GM21529 (cell line): ENCODE results near the gene TBKBP1.
"Not testable (repeated sequence)": the region's sequence is repeated elsewhere in the genome, so short reads cannot be mapped to it uniquely, and the experiment has no call there.

Source experiments
- ATAC-seq: cut with Tn5 transposase; IDR thresholded peaks from one replicate; pipeline ENCODE4 v1.9.1; 2021; ENCODE audit not compliant: unreplicated experiment

TBKBP1 gene

DNA sequence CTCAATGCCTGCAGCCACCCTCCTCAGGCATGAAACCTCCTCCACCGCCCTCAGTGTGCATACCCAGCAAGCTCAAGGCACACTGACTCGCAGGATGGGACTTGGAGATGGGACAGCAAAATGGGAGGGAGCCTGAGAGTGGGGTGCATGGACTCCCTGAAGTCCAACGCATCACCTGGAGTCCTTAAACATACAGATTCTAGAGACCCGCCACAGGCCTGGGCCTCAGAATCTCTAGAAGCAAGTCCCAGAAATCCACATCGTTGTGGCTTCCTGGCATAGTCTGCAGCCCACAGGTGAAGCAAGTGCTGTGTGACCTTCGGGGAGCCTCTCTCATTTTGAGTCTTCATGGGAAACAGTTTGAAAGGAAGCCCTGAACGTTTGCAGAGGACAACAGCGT, 35.5 kb downstream of the TBKBP1 start:
- no peak for ATAC-seq

DNA sequence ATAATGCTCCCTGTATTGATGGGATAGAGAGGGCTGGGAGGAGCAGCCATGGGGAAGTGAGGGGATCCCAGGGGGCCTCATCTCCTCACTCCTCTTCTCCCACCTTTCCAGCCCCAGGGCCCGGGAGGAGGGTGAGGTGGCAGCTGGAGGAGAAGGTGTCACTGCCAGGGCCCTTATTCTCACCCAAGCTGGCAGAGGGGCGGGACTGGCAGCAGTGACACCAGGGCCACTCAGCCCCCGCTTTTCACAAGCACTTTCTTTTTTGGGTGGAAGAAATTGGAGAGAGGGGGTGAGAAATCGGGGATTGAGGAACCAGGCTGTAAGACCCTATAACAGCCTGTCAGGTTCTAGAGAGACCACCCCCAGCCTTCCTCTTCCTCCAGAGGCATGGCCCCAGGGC, 36.7 kb downstream of the TBKBP1 start:
- ATAC-seq: no peak

DNA sequence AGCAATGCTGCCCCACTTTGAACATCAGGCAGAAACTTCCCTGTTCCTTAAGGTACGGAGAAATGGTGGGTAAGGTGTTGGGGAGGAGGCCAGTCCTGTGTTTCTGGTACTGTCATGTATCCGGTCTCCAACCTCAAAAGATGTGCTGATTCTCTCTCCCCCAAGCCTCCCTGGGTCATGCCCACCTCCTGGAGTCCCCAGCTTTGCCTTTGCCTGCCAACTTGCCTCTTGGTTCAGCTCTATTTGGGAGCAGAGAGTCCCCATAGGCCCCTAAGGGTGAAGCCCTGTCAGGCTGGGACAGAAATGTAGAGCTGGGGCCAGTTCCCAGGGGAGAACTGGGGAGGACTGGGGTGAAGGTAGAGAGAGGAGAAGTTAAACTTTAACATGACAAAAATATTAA, 37.4 kb downstream of the TBKBP1 start:
- ATAC-seq: no peak

DNA sequence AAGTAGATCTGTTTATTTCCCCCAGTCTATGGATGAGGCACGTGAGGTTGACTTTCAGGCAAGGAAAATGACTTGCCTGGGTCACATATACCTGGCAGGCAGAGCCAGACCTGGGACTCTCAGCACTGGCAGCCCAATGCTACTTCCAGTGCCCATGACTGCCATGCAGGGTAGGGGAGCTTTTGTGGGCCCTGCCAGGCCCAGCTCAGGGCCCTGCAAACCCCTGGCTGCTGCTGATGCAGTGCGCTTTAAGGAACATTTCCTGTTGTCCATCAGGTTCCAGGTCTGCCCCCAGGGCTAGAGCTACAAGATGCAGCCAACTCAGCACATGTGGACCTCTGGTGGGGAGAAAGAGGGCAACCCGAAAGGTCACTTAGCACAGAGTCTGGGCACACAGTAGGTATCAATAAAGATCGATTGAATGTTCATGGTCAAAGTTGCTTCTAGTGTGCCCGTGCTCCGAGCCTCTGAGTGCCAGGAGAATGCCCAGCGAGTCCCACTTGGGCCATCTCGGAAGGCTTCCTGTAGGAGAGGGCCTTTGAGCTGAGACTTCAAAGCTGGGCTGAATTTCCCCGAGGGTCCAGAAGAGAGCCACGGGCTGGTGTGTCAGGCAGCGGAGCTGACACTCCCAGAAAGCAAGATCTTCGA, 38.6 kb downstream of the TBKBP1 start:
- no peak for ATAC-seq

DNA sequence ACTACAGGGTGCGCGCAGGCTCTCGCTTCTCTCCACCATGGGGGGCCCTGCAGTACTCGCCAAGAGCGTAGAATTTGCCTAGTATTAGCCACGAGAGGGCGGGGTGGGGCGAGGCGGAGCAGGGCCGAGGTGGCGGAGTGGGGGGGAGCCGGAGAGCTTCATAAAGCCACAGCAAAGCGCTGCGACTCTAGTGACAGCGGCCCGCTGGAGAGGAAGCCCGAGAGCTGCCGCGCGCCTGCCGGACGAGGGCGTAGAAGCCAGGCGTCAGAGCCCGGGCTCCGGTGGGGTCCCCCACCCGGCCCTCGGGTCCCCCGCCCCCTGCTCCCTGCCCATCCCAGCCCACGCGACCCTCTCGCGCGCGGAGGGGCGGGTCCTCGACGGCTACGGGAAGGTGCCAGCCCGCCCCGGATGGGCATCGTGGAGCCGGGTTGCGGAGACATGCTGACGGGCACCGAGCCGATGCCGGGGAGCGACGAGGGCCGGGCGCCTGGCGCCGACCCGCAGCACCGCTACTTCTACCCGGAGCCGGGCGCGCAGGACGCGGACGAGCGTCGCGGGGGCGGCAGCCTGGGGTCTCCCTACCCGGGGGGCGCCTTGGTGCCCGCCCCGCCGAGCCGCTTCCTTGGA, 39.2 kb downstream of the TBKBP1 start, which contains the start of gene TBX21:
Gene TBX21, plus strand, starts transcription at position 190 of the 627 bp plus-strand sequence. Its CDS starts 219 bp downstream, at position 409.
- ATAC-seq: peak; percentile 68

DNA sequence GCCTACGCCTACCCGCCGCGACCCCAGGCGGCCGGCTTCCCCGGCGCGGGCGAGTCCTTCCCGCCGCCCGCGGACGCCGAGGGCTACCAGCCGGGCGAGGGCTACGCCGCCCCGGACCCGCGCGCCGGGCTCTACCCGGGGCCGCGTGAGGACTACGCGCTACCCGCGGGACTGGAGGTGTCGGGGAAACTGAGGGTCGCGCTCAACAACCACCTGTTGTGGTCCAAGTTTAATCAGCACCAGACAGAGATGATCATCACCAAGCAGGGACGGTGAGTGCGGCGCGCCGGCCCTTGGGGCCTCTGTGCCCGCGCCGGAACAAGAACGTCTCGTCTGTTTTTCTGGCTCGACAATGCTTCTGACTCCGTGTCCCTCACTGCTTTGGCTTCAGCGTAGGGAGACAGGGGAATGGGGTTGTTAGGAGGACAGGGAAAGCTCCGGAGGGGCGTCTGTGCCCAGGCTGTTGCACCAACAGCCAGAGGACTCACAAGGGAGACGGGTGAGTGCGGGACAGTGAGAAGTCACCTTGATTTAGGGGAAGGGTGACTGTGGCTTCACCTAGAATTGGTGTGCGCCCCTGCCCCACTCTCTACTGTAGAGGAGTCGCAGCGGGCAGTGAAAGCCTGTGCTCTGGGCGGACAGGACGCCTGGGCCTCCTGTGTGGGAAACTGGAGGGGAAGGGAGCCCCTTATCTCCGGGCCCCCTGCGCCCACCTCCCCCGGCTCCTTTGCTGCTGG, 39.9 kb downstream of the TBKBP1 start:
- peak; percentile 26 for ATAC-seq

DNA sequence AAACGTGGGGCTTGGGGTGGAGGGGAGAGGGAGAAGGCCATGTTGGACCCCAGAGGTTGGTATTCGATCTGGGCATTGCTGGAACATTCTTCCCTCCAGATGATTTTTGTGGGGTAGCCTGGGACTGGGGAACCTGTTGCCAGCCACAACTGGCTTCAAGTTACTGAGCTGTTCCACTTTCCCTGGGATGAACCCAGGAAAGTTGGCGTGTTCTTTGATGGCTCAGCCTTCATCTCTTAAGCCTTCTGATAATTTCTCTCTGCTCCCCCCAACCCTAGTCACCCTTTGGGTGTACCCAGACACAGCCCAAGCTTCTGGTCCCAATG, 41.1 kb downstream of the TBKBP1 start:
- no peak for ATAC-seq

DNA sequence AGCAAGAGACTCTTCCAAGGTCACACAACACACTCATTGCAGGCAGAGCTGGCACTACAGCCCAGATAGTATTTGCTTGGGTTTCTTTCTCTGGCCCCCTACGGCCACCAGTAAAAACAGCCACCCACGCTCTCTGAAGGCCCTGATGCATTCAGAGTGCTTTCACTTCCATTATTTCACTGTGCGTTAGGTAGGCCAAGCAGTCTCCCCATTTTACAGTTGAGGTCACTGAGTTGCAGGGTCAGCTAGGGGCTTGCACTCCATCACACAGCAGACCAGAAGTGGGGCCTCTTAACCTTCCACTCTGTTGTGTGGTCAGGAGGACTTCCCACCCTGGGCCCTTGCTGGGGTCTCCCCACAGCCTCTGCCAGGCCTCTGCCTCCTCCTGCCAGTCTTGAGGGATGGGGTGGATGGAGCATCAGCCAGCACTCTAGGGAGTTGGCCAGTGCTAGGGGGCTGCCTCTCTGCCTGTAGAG, 41.6 kb downstream of the TBKBP1 start:
- ATAC-seq: peak; percentile 53

DNA sequence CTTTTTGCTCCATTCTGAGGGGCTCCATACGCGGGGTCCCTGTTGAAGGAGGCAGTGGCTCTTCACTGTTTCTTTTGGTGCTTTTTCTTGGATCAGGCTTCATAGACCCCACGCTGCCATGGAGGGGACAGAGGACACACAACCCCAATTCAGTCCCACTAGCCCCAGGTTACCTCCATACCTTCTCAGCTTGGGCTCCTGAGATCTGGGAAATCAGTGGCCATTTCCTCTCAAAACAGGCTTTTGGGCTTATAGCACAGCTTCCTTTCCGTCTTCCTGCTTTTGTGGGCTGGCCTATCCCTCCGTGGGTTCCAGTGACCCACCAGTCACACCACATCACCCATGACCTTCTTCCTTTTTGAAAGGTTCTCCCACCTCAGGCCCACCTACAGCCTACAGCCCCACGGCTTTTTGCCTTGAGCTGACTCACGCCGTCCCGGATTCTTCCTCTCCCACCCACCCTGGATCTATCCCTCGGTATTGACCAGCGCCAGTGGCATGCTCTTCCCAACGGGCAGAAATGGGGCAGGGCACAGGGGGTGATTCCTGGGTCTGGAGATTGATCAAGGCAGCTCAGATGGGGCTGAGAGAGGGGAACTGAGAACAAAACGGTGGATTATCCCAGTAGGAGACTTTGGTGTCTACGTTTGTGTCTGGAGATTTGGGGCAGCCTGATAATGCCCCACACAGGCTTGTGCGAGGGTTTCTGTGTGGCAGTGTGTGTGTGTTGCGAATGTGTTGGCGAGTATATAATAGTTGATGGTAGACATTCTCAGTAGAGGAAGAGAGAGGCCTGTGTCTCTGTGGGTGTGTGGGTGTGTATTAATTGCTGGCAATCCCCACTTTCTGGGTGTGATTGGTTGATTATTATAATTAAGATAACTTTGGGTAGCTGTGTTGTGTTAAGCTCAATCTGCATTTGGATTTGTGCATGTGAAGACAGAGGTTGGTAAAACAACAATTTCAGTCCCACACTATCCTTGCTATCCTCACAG, 42.8 kb downstream of the TBKBP1 start:
- ATAC-seq: no peak

DNA sequence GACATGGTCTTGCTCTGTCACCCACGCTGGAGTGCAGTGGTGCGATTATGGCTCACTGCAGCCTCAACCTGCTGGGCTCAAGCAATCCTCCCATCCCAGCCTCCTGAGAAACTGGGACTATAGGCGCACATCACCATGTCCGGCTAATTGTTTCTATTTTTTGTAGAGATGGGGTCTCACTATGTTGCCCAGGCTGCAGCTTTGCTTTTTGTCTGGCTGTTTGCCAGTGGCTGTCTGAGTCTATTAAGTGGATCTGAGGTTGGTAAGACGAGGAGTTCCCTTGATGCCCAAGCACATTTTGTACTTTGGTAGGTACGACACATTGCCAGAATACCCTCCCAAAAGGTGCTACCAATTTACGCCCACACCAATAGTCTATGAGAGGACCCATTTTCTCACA, 44.2 kb downstream of the TBKBP1 start:
- no peak for ATAC-seq

DNA sequence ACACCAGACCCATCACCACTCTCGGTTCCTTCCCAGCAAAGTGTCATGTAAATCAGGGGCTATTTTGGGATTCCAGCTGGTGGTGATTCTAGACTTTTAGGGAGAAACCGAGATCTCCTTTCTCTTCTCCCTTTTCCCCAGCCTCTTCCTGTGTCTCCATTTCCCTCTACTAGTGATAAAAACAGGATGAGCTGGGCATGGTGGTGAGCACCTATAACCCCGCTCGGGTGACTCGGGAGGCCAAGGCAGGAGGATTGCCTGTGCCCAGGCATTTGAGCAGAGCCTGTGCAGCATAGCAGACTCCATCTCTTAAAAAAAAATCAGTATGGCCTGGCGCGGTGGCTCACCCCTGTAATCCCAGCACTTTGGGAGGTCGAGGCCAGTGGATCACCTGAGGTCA, 45.2 kb downstream of the TBKBP1 start:
- no peak for ATAC-seq

DNA sequence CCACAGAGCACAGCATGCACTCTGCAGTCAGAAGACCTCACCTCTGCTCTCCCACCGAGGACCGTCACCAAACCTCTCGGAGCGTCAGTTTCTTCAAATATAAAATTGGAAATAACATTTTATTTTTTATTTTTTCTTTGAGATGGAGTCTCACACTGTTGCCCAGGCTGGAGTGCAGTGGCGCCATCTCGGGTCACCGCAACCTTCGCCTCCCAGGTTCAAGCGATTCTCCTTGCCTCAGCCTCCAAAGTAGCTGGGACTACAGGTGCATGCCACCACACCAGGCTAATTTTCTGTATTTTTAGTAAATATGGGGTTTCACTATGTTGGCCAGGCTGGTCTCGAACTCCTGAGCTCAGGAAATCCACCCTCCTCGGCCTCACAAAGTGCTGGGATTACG, 46.0 kb downstream of the TBKBP1 start:
- not testable (repeated sequence) for ATAC-seq

DNA sequence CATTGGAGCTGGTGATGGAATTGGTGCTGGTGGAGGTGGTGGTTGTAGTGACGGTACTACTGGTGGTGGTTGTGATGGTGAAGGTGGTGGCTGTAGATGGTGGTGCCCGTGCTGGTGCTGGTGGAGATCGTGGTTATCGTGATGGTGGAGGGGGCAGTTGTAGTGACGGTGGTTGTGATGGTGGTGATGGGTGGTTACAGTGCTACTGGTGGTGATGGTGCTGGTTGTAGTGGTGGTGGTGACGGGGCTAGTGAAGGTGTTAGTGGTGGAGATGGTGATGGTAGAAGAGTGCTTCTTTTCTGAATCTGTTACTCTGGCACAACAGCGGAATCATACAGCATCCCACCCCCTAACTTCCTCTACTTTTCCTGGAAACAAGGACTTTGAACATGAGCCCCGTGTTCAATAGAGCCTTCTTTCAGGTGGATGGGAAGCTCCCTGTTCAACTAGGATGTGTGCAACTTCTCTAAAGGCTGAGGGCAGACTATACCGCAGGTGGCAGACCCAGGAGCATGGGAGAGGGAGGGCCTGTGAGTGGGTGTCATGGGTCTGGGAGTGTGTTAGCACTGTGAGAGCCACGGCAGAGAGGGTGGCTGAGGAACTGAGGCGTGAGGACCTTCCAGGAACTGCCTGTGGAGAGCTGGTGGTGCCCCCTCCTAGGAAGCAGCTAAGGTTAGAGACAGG, 47.3 kb downstream of the TBKBP1 start:
- ATAC-seq: no peak

DNA sequence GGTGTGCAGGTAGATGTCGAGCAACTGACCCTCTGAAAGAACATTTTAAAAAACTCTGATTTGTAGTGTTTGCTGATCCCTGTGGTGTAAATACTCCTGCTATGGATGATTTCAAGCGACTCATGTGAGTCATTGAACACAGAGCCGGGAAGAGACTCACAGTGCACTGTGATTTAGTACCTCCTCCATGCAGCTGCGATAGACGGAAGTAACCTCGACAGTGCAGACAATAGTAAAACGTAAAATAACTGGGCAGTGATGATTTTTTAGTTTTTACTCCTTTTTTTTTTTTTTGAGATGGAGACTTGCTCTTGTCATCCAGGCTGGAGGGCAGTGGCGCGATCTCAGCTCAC, 47.8 kb downstream of the TBKBP1 start:
- ATAC-seq: no peak

DNA sequence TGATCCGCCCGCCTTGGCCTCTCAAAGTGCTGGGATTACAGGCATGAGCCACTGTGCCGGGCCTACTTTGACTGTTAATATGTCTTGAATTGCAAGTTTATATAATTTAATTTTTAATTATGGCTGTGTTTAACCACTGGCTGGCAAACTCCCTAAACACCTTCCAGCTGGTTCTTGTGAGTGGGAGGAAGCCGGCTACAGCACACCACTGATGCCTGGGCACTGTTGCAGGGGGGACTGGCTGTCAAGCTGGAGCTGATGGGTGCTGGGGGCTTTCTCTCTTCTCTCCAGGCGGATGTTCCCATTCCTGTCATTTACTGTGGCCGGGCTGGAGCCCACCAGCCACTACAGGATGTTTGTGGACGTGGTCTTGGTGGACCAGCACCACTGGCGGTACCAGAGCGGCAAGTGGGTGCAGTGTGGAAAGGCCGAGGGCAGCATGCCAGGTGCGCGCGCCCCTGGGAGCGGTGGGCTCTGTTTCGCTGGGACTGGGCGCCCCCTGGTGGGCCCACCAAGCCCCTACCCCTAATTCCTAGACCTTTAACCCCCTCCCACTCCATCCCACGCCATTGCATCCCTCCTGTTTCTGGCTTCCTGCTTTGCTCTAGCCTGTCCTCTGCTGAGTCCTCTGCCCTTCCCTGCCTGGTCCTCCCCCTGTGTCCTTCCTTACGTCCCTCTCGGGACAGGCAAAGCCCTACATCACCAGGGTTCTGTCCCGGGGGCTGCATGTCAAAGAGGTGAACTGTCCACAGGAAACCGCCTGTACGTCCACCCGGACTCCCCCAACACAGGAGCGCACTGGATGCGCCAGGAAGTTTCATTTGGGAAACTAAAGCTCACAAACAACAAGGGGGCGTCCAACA, 48.6 kb downstream of the TBKBP1 start:
- ATAC-seq: no peak

DNA sequence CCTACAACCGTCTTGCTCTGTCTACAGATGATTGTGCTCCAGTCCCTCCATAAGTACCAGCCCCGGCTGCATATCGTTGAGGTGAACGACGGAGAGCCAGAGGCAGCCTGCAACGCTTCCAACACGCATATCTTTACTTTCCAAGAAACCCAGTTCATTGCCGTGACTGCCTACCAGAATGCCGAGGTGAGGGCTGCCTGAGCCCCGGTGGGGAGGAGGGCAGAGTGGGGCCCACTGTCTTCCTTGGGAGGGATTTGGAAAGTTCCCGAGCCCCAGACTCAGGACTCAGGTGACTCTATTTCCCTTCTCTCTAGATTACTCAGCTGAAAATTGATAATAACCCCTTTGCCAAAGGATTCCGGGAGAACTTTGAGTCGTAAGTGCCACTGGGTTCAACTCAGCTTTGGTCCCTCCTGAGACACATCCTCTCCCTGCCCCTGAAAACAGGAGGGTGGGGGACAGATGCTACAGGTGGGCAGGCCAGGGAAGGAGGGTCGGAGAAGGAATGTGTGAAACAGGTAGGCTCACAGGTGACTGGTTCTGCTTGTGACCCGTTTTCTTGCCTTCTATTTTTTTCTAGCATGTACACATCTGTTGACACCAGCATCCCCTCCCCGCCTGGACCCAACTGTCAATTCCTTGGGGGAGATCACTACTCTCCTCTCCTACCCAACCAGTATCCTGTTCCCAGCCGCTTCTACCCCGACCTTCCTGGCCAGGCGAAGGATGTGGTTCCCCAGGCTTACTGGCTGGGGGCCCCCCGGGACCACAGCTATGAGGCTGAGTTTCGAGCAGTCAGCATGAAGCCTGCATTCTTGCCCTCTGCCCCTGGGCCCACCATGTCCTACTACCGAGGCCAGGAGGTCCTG, 50.4 kb downstream of the TBKBP1 start:
- ATAC-seq: no peak

DNA sequence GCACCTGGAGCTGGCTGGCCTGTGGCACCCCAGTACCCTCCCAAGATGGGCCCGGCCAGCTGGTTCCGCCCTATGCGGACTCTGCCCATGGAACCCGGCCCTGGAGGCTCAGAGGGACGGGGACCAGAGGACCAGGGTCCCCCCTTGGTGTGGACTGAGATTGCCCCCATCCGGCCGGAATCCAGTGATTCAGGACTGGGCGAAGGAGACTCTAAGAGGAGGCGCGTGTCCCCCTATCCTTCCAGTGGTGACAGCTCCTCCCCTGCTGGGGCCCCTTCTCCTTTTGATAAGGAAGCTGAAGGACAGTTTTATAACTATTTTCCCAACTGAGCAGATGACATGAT, 51.0 kb downstream of the TBKBP1 start:
- ATAC-seq: no peak

DNA sequence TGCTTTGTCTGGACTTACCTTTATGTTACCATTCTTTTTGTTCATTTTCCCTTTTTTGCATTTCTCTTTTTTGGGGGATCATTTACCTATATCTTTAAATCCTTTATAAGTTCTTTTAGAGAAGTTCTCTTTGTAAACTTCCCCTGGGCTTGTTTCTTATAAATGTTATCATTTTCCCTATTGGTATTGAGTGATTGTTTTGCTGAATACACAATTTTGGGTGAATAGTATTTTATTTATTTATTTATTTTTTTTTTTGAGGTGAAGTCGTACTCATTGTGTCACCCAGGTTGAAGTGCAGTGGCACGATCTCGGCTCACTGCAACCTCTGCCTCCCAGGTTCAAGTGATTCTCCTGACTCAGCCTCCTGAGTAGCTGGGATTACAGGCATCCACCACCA, 57.5 kb downstream of the TBKBP1 start:
- ATAC-seq: no peak

DNA sequence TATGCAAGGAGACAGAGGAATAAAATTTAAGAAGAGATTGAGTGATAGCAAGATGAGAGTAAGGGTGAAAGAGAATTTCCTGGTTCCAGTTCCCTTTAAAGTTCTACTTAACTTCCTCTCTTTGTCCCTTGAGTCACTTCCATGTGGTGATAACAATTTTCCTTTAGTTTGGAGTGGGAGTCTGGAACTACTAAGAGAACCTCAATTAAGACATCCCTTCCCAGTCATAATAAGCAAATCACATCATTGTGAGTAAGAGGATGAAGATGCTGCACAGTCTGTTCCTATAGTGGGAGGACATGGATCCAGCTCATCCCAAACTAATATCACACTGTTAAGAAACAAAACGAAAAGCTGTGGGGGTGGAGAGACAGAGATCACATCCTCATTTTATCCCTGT, 63.4 kb downstream of the TBKBP1 start:
- ATAC-seq: no peak
